Naive thymus-derived CD4-positive, alpha-beta T cell (primary cell): Measurements from ENCODE around the gene CDX2. TPM values are rescaled to one million over a fixed set of nuclear protein-coding genes. Genes with fewer than 3 reads are reported as not detected.
A peak's percentile ranks its signal among the peaks of the same experiment; 100 is the strongest.

ENCODE experiments used
- ATAC-seq: fragments of 150-1000 bp; cut with Tn5 transposase; 2 replicates; pipeline ENCODE4 v1.10.0; 2021; ENCODE audit warnings: mild to moderate bottlenecking, moderate library complexity
- CTCF ChIA-PET: fragments of 350-600 bp; sonication (Branson Sonifier 250); formaldehyde crosslinking; loops from one replicate; lab custom pipeline; 2021; ENCODE audit warnings: antibody characterized with exemption; lab: Charles Lee
- POLR2A ChIA-PET: fragments of 350-600 bp; sonication (Branson Sonifier 250); formaldehyde crosslinking; loops from one replicate; lab custom pipeline; 2021; ENCODE audit warnings: antibody characterized with exemption, inconsistent platforms; lab: Charles Lee
- DNase-seq, 9 donors: peaks; one replicate each; pipeline versions ENCODE4 v3.0.0 to v3.0.0-alpha.2; 2020 to 2022; ENCODE audit warnings: mixed read lengths in 1 of 9
- H3K27ac ChIP-seq: one replicate; pipeline ENCODE4 v1.7.0; 2013; ENCODE audit warnings: mild to moderate bottlenecking, low read depth, low read length, moderate library complexity
- H3K27me3 ChIP-seq, 2 donors: one replicate each; pipeline ENCODE4 v1.7.0; 2013; ENCODE audit warnings: low read length in 2 of 2, mild to moderate bottlenecking in 2 of 2, moderate library complexity in 2 of 2; ENCODE audit not compliant: control insufficient read depth in 2 of 2, insufficient read depth in 2 of 2
- H3K36me3 ChIP-seq, 3 experiments: 1 replicate in 2 of 3; 2 replicates in 1 of 3; pipeline ENCODE4 v1.7.0; 2013; ENCODE audit warnings: low read length in 3 of 3, mild to moderate bottlenecking in 3 of 3, moderate library complexity in 1 of 3; ENCODE audit not compliant: insufficient read depth in 3 of 3, control insufficient read depth in 2 of 3
- H3K4me1 ChIP-seq, 2 donors: one replicate each; pipeline ENCODE4 v1.7.0; 2013; ENCODE audit warnings: low read length in 2 of 2, mild to moderate bottlenecking in 2 of 2, moderate library complexity in 1 of 2; ENCODE audit not compliant: control insufficient read depth in 2 of 2, insufficient read depth in 2 of 2
- H3K4me3 ChIP-seq: 2 replicates; pipeline ENCODE4 v1.7.0; 2013; ENCODE audit warnings: mild to moderate bottlenecking, low read length
- H3K9me3 ChIP-seq, 3 experiments: 1 replicate in 2 of 3; 2 replicates in 1 of 3; pipeline ENCODE4 v1.7.0; 2013; ENCODE audit warnings: low read length in 3 of 3; ENCODE audit not compliant: control insufficient read depth in 2 of 3
- H3K27ac Mint-ChIP-seq, 9 donors: one replicate each; pipeline ENCODE4 v1.8.0; 2020 to 2022; ENCODE audit warnings: mixed read lengths in 9 of 9, mild to moderate bottlenecking in 8 of 9, moderate library complexity in 5 of 9, inconsistent platforms in 2 of 9
- H3K27me3 Mint-ChIP-seq, 5 donors: one replicate each; pipeline ENCODE4 v1.8.0; 2021 to 2022; ENCODE audit warnings: mixed read lengths in 5 of 5, mild to moderate bottlenecking in 1 of 5
- H3K36me3 Mint-ChIP-seq, 5 donors: one replicate each; pipeline ENCODE4 v1.8.0; 2020 to 2022; ENCODE audit warnings: mixed read lengths in 5 of 5, mild to moderate bottlenecking in 3 of 5, inconsistent platforms in 1 of 5
- H3K4me1 Mint-ChIP-seq, 7 donors: one replicate each; pipeline ENCODE4 v1.8.0; 2020 to 2022; ENCODE audit warnings: mixed read lengths in 7 of 7, mild to moderate bottlenecking in 3 of 7, inconsistent platforms in 1 of 7
- H3K4me3 Mint-ChIP-seq, 10 donors: one replicate each; pipeline ENCODE4 v1.8.0; 2020 to 2022; ENCODE audit warnings: mild to moderate bottlenecking in 10 of 10, mixed read lengths in 10 of 10, moderate library complexity in 6 of 10, inconsistent platforms in 2 of 10
- H3K9me3 Mint-ChIP-seq, 11 donors: one replicate each; pipeline ENCODE4 v1.8.0; 2020 to 2022; ENCODE audit warnings: mixed read lengths in 11 of 11, mild to moderate bottlenecking in 4 of 11, inconsistent platforms in 1 of 11, moderate library complexity in 1 of 11
- intact Hi-C, 2 donors: fragments of 100-400 bp; cut with micrococcal nuclease; formaldehyde crosslinking; loops; one replicate each; pipeline ENCODE4 v1.15.1; 2023
- polyA plus RNA-seq, 2 donors: library from polyadenylated mRNA; unstranded; fragments of 300-500 nt; fragmentation: Illumina TruSeq; gene quantifications; one replicate each; pipeline ENCODE4 v1.2.3, GENCODE V29; 2021
- total RNA-seq, 6 experiments: library from RNA in 5 of 6; stranded (reverse) in 5 of 6; gene quantifications; 1 replicate in 5 of 6; 2 replicates in 1 of 6; pipeline ENCODE4 v1.2.3 and lab custom pipeline; 2021 to 2026

CDX2 gene
- total and polyA plus RNA-seq, 7 experiments from 2014 or later: not detected

GRCh38 chr13:27956576-27957300, 12.4 kb downstream of the CDX2 start:
- H3K27me3 Mint-ChIP-seq: peaks cover 68 to 88% (median 74%) of the 10 kb centered on the region in 5 donors
- Histone ChIP-seq H3K27ac (no peak overlapping the region), H3K9me3 (no peaks in the 10 kb centered on the region), H3K36me3 (no peaks in the 10 kb centered on the region), H3K4me3 (no peak overlapping the region), H3K27me3 (peaks cover 0 to 27% of the 10 kb centered on the region in 2 donors), H3K4me1 (no peaks in the 10 kb centered on the region)
- no peaks in the 10 kb centered on the region for H3K9me3 Mint-ChIP-seq
- H3K36me3 Mint-ChIP-seq: no peaks in the 10 kb centered on the region
- CTCF ChIA-PET: interaction anchor here (0.6 kb wide), 1 partner anchor 15 kb away, joined by 4 read pairs; no protein-coding TSS in a partner anchor
- intact Hi-C loops: loop anchor here in 1 of 2 donors (10.0 kb wide), 2 partner anchors 132 to 582 kb away; no protein-coding TSS in a partner anchor
- DNase-seq (no peak), ATAC-seq (no peak)
- H3K4me3 Mint-ChIP-seq: no peak overlapping the region
- peaks cover 0 to 33% (median 24%) of the 10 kb centered on the region in 7 donors for H3K4me1 Mint-ChIP-seq
- POLR2A ChIA-PET: no interaction called here
- H3K27ac Mint-ChIP-seq: no peak overlapping the region

DNA sequence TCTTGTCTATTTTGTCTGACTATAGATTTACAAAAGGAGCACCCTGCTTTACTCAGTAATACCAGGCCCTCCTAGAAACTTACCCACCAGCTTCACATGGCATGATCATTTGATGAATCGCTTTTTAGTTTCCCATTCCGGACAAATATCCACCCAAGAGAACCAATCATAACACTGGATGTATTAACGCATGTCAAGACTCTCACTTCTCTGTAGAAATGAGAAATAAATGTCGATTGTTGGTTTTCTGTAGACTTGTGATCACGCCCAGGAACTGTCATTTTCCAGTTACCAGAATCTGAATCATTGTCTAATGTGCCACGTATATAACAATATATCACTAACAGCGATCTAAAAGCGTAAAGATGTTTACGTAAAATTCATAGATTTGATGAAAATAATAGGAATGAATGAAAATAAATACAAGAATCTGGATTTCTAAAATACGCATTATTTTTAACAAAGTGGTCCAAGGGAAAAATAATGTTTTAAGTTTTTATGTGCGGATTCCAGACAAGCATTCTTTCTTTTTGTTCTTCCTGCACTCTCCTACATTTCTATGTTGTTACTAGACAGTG, 14.0 kb downstream of the CDX2 start:
- no peak overlapping the region for H3K27ac Mint-ChIP-seq
- Histone ChIP-seq H3K36me3 (no peaks in the 10 kb centered on the region), H3K4me1 (no peaks in the 10 kb centered on the region), H3K9me3 (no peaks in the 10 kb centered on the region), H3K27me3 (peaks cover 0 to 22% of the 10 kb centered on the region in 2 donors), H3K27ac (no peak overlapping the region), H3K4me3 (no peak overlapping the region)
- POLR2A ChIA-PET: no interaction called here
- H3K27me3 Mint-ChIP-seq: peaks cover 74 to 87% (median 79%) of the 10 kb centered on the region in 5 donors
- H3K4me3 Mint-ChIP-seq: peak overlapping the region in 7 of 10 donors; percentile 1 to 78 (median 51)
- peaks cover 0 to 29% (median 18%) of the 10 kb centered on the region in 7 donors for H3K4me1 Mint-ChIP-seq
- peaks cover 0 to 4% (median under 1%) of the 10 kb centered on the region in 11 donors for H3K9me3 Mint-ChIP-seq
- no peak for ATAC-seq
- no peak for DNase-seq
- CTCF ChIA-PET: no interaction called here
- no peaks in the 10 kb centered on the region for H3K36me3 Mint-ChIP-seq
- intact Hi-C loops: loop anchor here in 1 of 2 donors (2.0 to 10.0 kb wide), 3 partner anchors 28 to 580 kb away; no protein-coding TSS in a partner anchor

DNA sequence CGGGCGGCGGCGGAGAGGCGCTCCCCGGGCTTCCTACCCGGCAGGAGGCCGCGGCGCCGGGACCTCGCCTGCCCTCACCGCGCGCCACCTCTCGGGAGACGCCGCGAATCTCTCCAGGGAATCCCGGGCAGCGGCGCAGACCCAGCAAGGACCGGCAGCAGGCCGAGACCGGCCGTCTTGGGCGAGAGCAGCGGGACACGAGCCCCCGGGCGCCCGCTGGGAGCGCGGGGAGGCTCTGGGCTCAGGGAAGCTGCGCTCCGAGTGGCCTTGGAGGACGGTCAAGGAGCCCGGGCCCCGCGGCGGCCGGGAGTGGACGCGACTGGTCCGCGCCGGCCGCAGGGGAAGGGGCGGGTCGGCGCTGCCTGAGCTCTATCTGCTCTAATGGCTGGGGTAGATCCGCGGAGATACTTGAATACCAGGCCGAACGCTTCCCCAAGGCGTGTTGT, 14.7 kb downstream of the CDX2 start:
- H3K4me3 ChIP-seq: peak overlapping the region; percentile 35
- Mint-ChIP-seq H3K27me3 (peaks cover 75 to 86% (median 78%) of the 10 kb centered on the region in 5 donors), H3K4me1 (peaks cover 0 to 26% (median 15%) of the 10 kb centered on the region in 7 donors), H3K9me3 (peaks cover 0 to 8% (median 4%) of the 10 kb centered on the region in 11 donors), H3K27ac (no peak overlapping the region), H3K4me3 (peak overlapping the region; percentile 70 to 83 (median 78)), H3K36me3 (no peaks in the 10 kb centered on the region)
- H3K36me3 ChIP-seq: no peaks in the 10 kb centered on the region
- POLR2A ChIA-PET: no interaction called here
- DNase-seq (no peak), ATAC-seq (peak; percentile 15)
- no peaks in the 10 kb centered on the region for H3K9me3 ChIP-seq
- no peaks in the 10 kb centered on the region for H3K4me1 ChIP-seq
- peaks cover 0 to 18% of the 10 kb centered on the region in 2 donors for H3K27me3 ChIP-seq
- CTCF ChIA-PET: no interaction called here
- no peak overlapping the region for H3K27ac ChIP-seq
- intact Hi-C loops: loop anchor here in 1 of 2 donors (2.0 to 10.0 kb wide), 3 partner anchors 28 to 580 kb away; no protein-coding TSS in a partner anchor

GRCh38 chr13:27953676-27954405, 15.3 kb downstream of the CDX2 start:
- H3K27ac ChIP-seq: no peak overlapping the region
- H3K4me3 ChIP-seq: peak overlapping the region; percentile 35
- POLR2A ChIA-PET: no interaction called here
- Mint-ChIP-seq H3K9me3 (peaks cover 0 to 10% (median 4%) of the 10 kb centered on the region in 11 donors), H3K27ac (peak overlapping the region in 1 of 9 donors; percentile 38), H3K36me3 (no peaks in the 10 kb centered on the region), H3K4me3 (peak overlapping the region; percentile 70 to 83 (median 78)), H3K4me1 (peaks cover 0 to 26% (median 15%) of the 10 kb centered on the region in 7 donors), H3K27me3 (peaks cover 75 to 83% (median 77%) of the 10 kb centered on the region in 5 donors)
- H3K27me3 ChIP-seq: peaks cover 0 to 16% of the 10 kb centered on the region in 2 donors
- DNase-seq (peak in 8 of 9 donors; percentile 28 to 79 (median 54)), ATAC-seq (peak; percentile 87)
- CTCF ChIA-PET: interaction anchor here (0.6 kb wide), 1 partner anchor 48 kb away, joined by 3 read pairs; no protein-coding TSS in a partner anchor
- intact Hi-C loops: loop anchor here (1.0 to 10.0 kb wide), 4 partner anchors 27 to 592 kb away; no protein-coding TSS in a partner anchor
- H3K4me1 ChIP-seq: no peaks in the 10 kb centered on the region
- no peaks in the 10 kb centered on the region for H3K9me3 ChIP-seq
- H3K36me3 ChIP-seq: no peaks in the 10 kb centered on the region

DNA sequence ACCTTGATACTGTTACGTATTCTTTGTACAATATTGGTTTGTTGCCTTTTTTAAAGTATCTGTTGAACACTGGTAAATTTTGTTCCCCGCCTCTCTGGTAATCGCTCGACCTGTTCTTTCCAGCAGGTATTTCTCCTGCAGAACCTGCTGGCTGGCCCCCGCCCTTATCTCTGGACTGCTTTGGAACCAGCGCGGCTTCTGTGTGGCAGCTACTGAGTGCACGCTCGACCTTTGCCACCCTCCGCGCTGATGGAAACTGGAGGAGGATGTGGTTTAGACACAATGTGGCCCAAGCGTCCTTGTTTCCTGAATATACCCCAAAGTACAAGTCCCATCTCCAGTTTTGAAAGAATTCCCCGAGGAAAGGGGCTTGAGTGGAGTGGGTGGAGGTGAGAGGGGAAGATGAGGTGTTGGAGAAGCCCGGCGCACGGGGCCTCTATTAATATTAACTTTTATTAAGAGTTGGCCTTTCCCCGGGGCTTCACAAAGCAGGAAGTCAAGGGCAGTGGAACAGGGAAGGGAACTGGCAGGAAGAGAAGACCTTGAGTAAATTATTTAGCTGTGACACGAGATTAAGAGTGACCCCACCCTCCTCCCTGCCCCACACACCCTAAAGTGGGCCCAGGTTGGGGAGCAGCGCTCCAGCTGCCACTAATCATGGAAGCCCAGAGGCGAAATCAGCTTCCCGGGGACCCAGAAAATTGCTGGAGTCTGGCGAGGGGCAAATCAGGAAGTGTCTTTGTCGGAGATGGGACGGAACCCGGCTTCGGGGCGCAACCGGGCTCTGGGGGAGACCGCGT, 16.0 kb downstream of the CDX2 start:
- no peaks in the 10 kb centered on the region for H3K36me3 Mint-ChIP-seq
- H3K9me3 ChIP-seq: no peaks in the 10 kb centered on the region
- intact Hi-C loops: loop anchor here (1.0 to 10.0 kb wide), 3 partner anchors 128 to 591 kb away; no protein-coding TSS in a partner anchor
- ATAC-seq: no peak
- peaks cover 0 to 16% of the 10 kb centered on the region in 2 donors for H3K27me3 ChIP-seq
- peaks cover 72 to 77% (median 74%) of the 10 kb centered on the region in 5 donors for H3K27me3 Mint-ChIP-seq
- H3K36me3 ChIP-seq: no peaks in the 10 kb centered on the region
- peaks cover 0 to 15% (median 4%) of the 10 kb centered on the region in 11 donors for H3K9me3 Mint-ChIP-seq
- H3K4me1 ChIP-seq: no peaks in the 10 kb centered on the region
- CTCF ChIA-PET: interaction anchor here (0.6 kb wide), 1 partner anchor 48 kb away, joined by 3 read pairs; no protein-coding TSS in a partner anchor
- DNase-seq: no peak
- H3K27ac Mint-ChIP-seq: no peak overlapping the region
- peak overlapping the region; percentile 31 to 78 (median 66) for H3K4me3 Mint-ChIP-seq
- peaks cover 0 to 26% (median 15%) of the 10 kb centered on the region in 7 donors for H3K4me1 Mint-ChIP-seq
- H3K4me3 ChIP-seq: no peak overlapping the region
- no peak overlapping the region for H3K27ac ChIP-seq
- POLR2A ChIA-PET: no interaction called here
